ENCODE measurements around the gene JMJD1C. TPM values are rescaled to one million over a fixed set of nuclear protein-coding genes. Genes with fewer than 3 reads are reported as not detected.
"Not testable (repeated sequence)": the region's sequence is repeated elsewhere in the genome, so short reads cannot be mapped to it uniquely, and the experiment has no call there.

JMJD1C gene
- total RNA-seq, 1 experiment from 2014 or later = 112 TPM

GRCh38 chr10:63256009-63256773 lies 209.6 kb downstream of the JMJD1C start:
- H3K4me3 ChIP-seq = no peak overlapping the region
- no peaks in the 10 kb centered on the region for H3K27me3 ChIP-seq
- H3K4me1 ChIP-seq = no peaks in the 10 kb centered on the region
- H3K36me3 ChIP-seq = peaks cover 57% of the 10 kb centered on the region
- DNase-seq = no peak
- no peaks in the 10 kb centered on the region for H3K9me3 ChIP-seq (replicated peaks)
- no peak overlapping the region for H3K27ac ChIP-seq

GRCh38 chr10:63255316-63255715 lies 210.5 kb downstream of the JMJD1C start:
- Histone ChIP-seq H3K36me3 (peaks cover 48% of the 10 kb centered on the region), H3K27ac (no peak overlapping the region), H3K4me1 (no peaks in the 10 kb centered on the region), H3K27me3 (no peaks in the 10 kb centered on the region), H3K9me3 (replicated peaks) (no peaks in the 10 kb centered on the region), H3K4me3 (no peak overlapping the region)
- no peak for DNase-seq

- Histone ChIP-seq H3K36me3 (peaks cover 32% of the 10 kb centered on the region), H3K4me1 (no peaks in the 10 kb centered on the region), H3K27ac (no peak overlapping the region), H3K4me3 (no peak overlapping the region), H3K9me3 (replicated peaks) (no peaks in the 10 kb centered on the region), H3K27me3 (no peaks in the 10 kb centered on the region)
- DNase-seq = no peak
Observed at GRCh38 chr10:63253040-63253439, 212.7 kb downstream of the JMJD1C start.

GRCh38 chr10:63252095-63252762 lies 213.5 kb downstream of the JMJD1C start:
- no peaks in the 10 kb centered on the region for H3K4me1 ChIP-seq
- no peaks in the 10 kb centered on the region for H3K9me3 ChIP-seq (replicated peaks)
- H3K4me3 ChIP-seq = no peak overlapping the region
- H3K36me3 ChIP-seq = peaks cover 25% of the 10 kb centered on the region
- no peak overlapping the region for H3K27ac ChIP-seq
- DNase-seq = no peak
- H3K27me3 ChIP-seq = no peaks in the 10 kb centered on the region

GRCh38 chr10:63250032-63250431 lies 215.7 kb downstream of the JMJD1C start:
- Histone ChIP-seq H3K27ac (no peak overlapping the region), H3K4me3 (no peak overlapping the region), H3K4me1 (no peaks in the 10 kb centered on the region), H3K9me3 (replicated peaks) (0 out of 2 replicates have a peak, but pooled peaks cover 3% of the 10 kb centered on the region), H3K27me3 (no peaks in the 10 kb centered on the region), H3K36me3 (peaks cover 15% of the 10 kb centered on the region)
- DNase-seq = no peak

- peaks cover 10% of the 10 kb centered on the region; the same call in 1 of the 2 replicates for H3K36me3 ChIP-seq
- H3K4me1 ChIP-seq = no peaks in the 10 kb centered on the region
- 0 out of 2 replicates have a peak, but pooled peaks cover 3% of the 10 kb centered on the region for H3K9me3 ChIP-seq (replicated peaks)
- no peak for DNase-seq
- H3K4me3 ChIP-seq = no peak overlapping the region
- H3K27me3 ChIP-seq = no peaks in the 10 kb centered on the region
- no peak overlapping the region for H3K27ac ChIP-seq
Observed at GRCh38 chr10:63247771-63248170, 218.0 kb downstream of the JMJD1C start.

- no peak overlapping the region for H3K27ac ChIP-seq
- H3K4me3 ChIP-seq = no peak overlapping the region
- no peak for DNase-seq
- H3K4me1 ChIP-seq = no peaks in the 10 kb centered on the region
- no peaks in the 10 kb centered on the region for H3K27me3 ChIP-seq
- H3K36me3 ChIP-seq = peaks cover 10% of the 10 kb centered on the region; the same call in 1 of the 2 replicates
- 0 out of 2 replicates have a peak, but pooled peaks cover 3% of the 10 kb centered on the region for H3K9me3 ChIP-seq (replicated peaks)
Observed at GRCh38 chr10:63246356-63246755, 219.4 kb downstream of the JMJD1C start.

GRCh38 chr10:63241841-63242281 lies 223.9 kb downstream of the JMJD1C start:
- Histone ChIP-seq H3K9me3 (replicated peaks) (0 out of 2 replicates have a peak, but pooled peaks cover 3% of the 10 kb centered on the region), H3K27me3 (no peaks in the 10 kb centered on the region), H3K4me3 (no peak overlapping the region), H3K27ac (no peak overlapping the region), H3K4me1 (no peaks in the 10 kb centered on the region), H3K36me3 (peaks cover 5% of the 10 kb centered on the region; the same call in 1 of the 2 replicates)
- no peak for DNase-seq

GRCh38 chr10:63240807-63241206 lies 225.0 kb downstream of the JMJD1C start:
- Histone ChIP-seq H3K27ac (no peak overlapping the region), H3K4me1 (peaks cover 4% of the 10 kb centered on the region; the same call in 1 of the 2 replicates), H3K4me3 (no peak overlapping the region), H3K36me3 (peaks cover 2% of the 10 kb centered on the region; the same call in 1 of the 2 replicates), H3K9me3 (replicated peaks) (no peaks in the 10 kb centered on the region), H3K27me3 (no peaks in the 10 kb centered on the region)
- no peak for DNase-seq

GRCh38 chr10:63238501-63238900 lies 227.3 kb downstream of the JMJD1C start:
- H3K9me3 ChIP-seq (replicated peaks) = no peaks in the 10 kb centered on the region
- peaks cover 4% of the 10 kb centered on the region; the same call in 1 of the 2 replicates for H3K4me1 ChIP-seq
- no peak for DNase-seq
- H3K27me3 ChIP-seq = no peaks in the 10 kb centered on the region
- no peak overlapping the region for H3K27ac ChIP-seq
- no peak overlapping the region for H3K4me3 ChIP-seq
- no peaks in the 10 kb centered on the region; the same call in 1 of the 2 replicates for H3K36me3 ChIP-seq

- Histone ChIP-seq H3K27me3 (no peaks in the 10 kb centered on the region), H3K4me3 (no peak overlapping the region), H3K27ac (no peak overlapping the region), H3K9me3 (replicated peaks) (no peaks in the 10 kb centered on the region), H3K4me1 (peaks cover 4% of the 10 kb centered on the region; the same call in 1 of the 2 replicates), H3K36me3 (no peaks in the 10 kb centered on the region; the same call in 1 of the 2 replicates)
- DNase-seq = no peak
Observed at GRCh38 chr10:63237396-63237795, 228.4 kb downstream of the JMJD1C start.

GRCh38 chr10:63236113-63236935 lies 229.5 kb downstream of the JMJD1C start:
- no peaks in the 10 kb centered on the region; the same call in 1 of the 2 replicates for H3K36me3 ChIP-seq
- peaks cover 4% of the 10 kb centered on the region; the same call in 1 of the 2 replicates for H3K4me1 ChIP-seq
- no peaks in the 10 kb centered on the region for H3K9me3 ChIP-seq (replicated peaks)
- no peak overlapping the region for H3K4me3 ChIP-seq
- H3K27me3 ChIP-seq = no peaks in the 10 kb centered on the region
- H3K27ac ChIP-seq = no peak overlapping the region
- DNase-seq = peak in 1 of 2 experiments; percentile 26

GRCh38 chr10:63235136-63235535 lies 230.6 kb downstream of the JMJD1C start:
- not testable (repeated sequence) for H3K27ac ChIP-seq; H3K4me1 ChIP-seq; H3K4me3 ChIP-seq; H3K9me3 ChIP-seq (replicated peaks); H3K36me3 ChIP-seq; H3K27me3 ChIP-seq; DNase-seq

GRCh38 chr10:63229161-63229560 lies 236.6 kb downstream of the JMJD1C start:
- no peak overlapping the region for H3K27ac ChIP-seq
- no peak for DNase-seq
- no peaks in the 10 kb centered on the region for H3K9me3 ChIP-seq (replicated peaks)
- H3K4me1 ChIP-seq = no peaks in the 10 kb centered on the region
- H3K36me3 ChIP-seq = no peaks in the 10 kb centered on the region; the same call in 1 of the 2 replicates
- H3K4me3 ChIP-seq = no peak overlapping the region
- no peaks in the 10 kb centered on the region for H3K27me3 ChIP-seq

All from SJCRH30 (cell line).